ENCODE results near the gene CCDC183.

- TF ChIP-seq MXI1 (conservative IDR thresholded peaks at IDR 0.05; ENCODE audit: poor library complexity, severe bottlenecking) (no peak), CTCF (IDR thresholded peaks at IDR 0.05; ENCODE audit: poor library complexity, severe bottlenecking) (no peak), REST (IDR thresholded peaks at IDR 0.05; ENCODE audit: borderline replicate concordance) (no peak)
Measured at GRCh38 chr9:136844761-136845464, 48.8 kb downstream of the CCDC183 start.

All from neural cell (in vitro differentiated cells).